ENCODE measurements around the gene IRAK2. TPM values are rescaled to one million over a fixed set of nuclear protein-coding genes. Genes with fewer than 3 reads are reported as not detected.

IRAK2 gene
- polyA plus RNA-seq, 2 of the 4 experiments (the other 2 are of a cell fraction): 7.9 to 12.5 TPM

DNA sequence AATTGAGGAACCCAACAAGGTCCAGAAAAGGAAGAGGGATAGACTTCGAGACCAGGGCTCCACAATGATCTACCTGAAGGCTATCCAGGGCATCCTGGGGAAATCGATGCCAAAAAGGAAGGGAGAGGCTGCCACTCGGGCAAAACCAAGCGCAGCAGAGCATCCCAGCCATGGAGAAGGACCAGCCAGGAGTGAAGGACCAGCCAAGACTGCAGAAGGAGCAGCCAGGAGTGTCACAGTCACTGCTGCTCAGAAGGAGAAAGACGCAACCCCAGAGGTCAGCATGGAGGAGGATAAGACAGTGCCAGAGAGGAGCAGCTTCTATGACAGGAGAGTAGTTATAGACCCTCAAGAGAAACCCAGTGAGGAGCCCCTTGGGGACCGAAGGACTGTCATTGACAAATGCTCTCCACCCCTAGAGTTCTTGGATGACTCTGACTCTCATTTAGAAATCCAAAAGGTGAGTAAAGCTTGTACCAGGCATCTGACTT, 95.5 kb downstream of the IRAK2 start:
- H3K9me3 ChIP-seq: no peaks in the 10 kb centered on the region
- POLR2A ChIA-PET: no interaction called here
- no peak overlapping the region for H3K4me2 ChIP-seq
- WGBS (ENCODE audit: missing lambda C conversion rate): 90% methylated on average over 6 of the region's 6 CpGs
- no peak overlapping the region for H3K4me3 ChIP-seq
- FAIRE-seq (no peak), ATAC-seq (no peak), DNase-seq (ENCODE audit: low read depth in 1 of 2, low spot score in 1 of 2) (no peak)
- no peaks in the 10 kb centered on the region for H3K4me1 ChIP-seq
- TF ChIP-seq CBX2 (IDR thresholded peaks at IDR 0.05; ENCODE audit: borderline replicate concordance, low read depth) (no peak), BCL3 (IDR thresholded peaks at IDR 0.05) (no peak), CTCF (IDR thresholded peaks at IDR 0.05) (no peak), HDAC2 (IDR thresholded peaks at IDR 0.05) (no peak), CHD2 (IDR thresholded peaks at IDR 0.05; ENCODE audit: low read length, partially characterized antibody) (no peak), ZNF302 (CRISPR knock-in tag; IDR thresholded peaks at IDR 0.05) (no peak), CEBPB (IDR thresholded peaks at IDR 0.05) (no peak), JUNB (IDR thresholded peaks at IDR 0.05) (no peak)
- TF ChIP-seq, protein P1, sequence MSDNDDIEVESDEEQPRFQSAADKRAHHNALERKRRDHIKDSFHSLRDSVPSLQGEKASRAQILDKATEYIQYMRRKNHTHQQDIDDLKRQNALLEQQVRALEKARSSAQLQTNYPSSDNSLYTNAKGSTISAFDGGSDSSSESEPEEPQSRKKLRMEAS (IDR thresholded peaks at IDR 0.05): no peak
- H3K27ac ChIP-seq: no peak overlapping the region
- CTCF ChIA-PET: interaction anchor here (1.0 to 3.0 kb wide), 7 partner anchors 9 to 96 kb away, joined by 3 to 9 read pairs (median 5); no protein-coding TSS in a partner anchor

GRCh38 chr3:10262027-10262426, 97.3 kb downstream of the IRAK2 start:
- ChIA-PET POLR2A (no interaction called here), CTCF (interaction anchor here (0.8 to 3.8 kb wide), 9 partner anchors 8 to 134 kb away, joined by 3 to 14 read pairs (median 5); partner anchors contain the start of gene TATDN2)
- no peak for ATAC-seq
- no peak for FAIRE-seq
- Histone ChIP-seq H3K4me2 (no peak overlapping the region), H3K9me3 (no peaks in the 10 kb centered on the region), H3K4me3 (no peak overlapping the region), H3K4me1 (0 out of 3 replicates have a peak, but pooled peaks cover 3% of the 10 kb centered on the region), H3K27ac (no peak overlapping the region)
- 81% methylated on average over 4 of the region's 4 CpGs for WGBS (ENCODE audit: missing lambda C conversion rate)
- DNase-seq (ENCODE audit: low read depth in 1 of 2, low spot score in 1 of 2): no peak
- TF ChIP-seq CBX2 (IDR thresholded peaks at IDR 0.05; ENCODE audit: borderline replicate concordance, low read depth): no peak
- no peak for TF ChIP-seq ZC3H11A (IDR thresholded peaks at IDR 0.05)
- TF ChIP-seq FOSB (CRISPR knock-in tag; IDR thresholded peaks at IDR 0.05): no peak
- no peak for TF ChIP-seq ESRRA (IDR thresholded peaks at IDR 0.05; ENCODE audit: borderline replicate concordance, low read length)
- no peak for TF ChIP-seq POLR2AphosphoS2 (conservative IDR thresholded peaks at IDR 0.05; ENCODE audit: low read length)
- TF ChIP-seq JUN (IDR thresholded peaks at IDR 0.05): no peak
- no peak for TF ChIP-seq CHD2 (IDR thresholded peaks at IDR 0.05; ENCODE audit: low read length, partially characterized antibody)
- TF ChIP-seq ZNF302 (CRISPR knock-in tag; IDR thresholded peaks at IDR 0.05): no peak
- TF ChIP-seq CTCF (IDR thresholded peaks at IDR 0.05): no peak

GRCh38 chr3:10263646-10264363, 99.1 kb downstream of the IRAK2 start:
- POLR2A ChIA-PET: interaction anchor here (1.1 kb wide), 1 partner anchor 27 kb away, joined by 3 read pairs; no protein-coding TSS in a partner anchor
- no peaks in the 10 kb centered on the region for H3K9me3 ChIP-seq
- no peak overlapping the region for H3K4me3 ChIP-seq
- no peak overlapping the region for H3K27ac ChIP-seq
- DNase-seq (ENCODE audit: low read depth in 1 of 2, low spot score in 1 of 2) (peak; percentile 58 to 79), ATAC-seq (peak; percentile 98 to 99), FAIRE-seq (no peak)
- 0 out of 3 replicates have a peak, but pooled peaks cover 3% of the 10 kb centered on the region for H3K4me1 ChIP-seq
- WGBS (ENCODE audit: missing lambda C conversion rate): 66% methylated on average over 12 of the region's 12 CpGs
- CTCF ChIA-PET: interaction anchor here (0.6 to 3.8 kb wide), 22 partner anchors 8 to 475 kb away, joined by 3 to 14 read pairs (median 4); no protein-coding TSS in a partner anchor
- TF ChIP-seq, protein P2, sequence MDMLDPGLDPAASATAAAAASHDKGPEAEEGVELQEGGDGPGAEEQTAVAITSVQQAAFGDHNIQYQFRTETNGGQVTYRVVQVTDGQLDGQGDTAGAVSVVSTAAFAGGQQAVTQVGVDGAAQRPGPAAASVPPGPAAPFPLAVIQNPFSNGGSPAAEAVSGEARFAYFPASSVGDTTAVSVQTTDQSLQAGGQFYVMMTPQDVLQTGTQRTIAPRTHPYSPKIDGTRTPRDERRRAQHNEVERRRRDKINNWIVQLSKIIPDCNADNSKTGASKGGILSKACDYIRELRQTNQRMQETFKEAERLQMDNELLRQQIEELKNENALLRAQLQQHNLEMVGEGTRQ (IDR thresholded peaks at IDR 0.05): no peak
- TF ChIP-seq RAD21 (conservative IDR thresholded peaks at IDR 0.05 in 1 of 2, IDR thresholded peaks at IDR 0.05 in 1 of 2) (0 out of 5 replicates have a peak, but pooled peaks of 1 of the 2 experiments have one; percentile 20), CTCF (IDR thresholded peaks at IDR 0.05) (peak; percentile 3; the same call in 2 of the 3 replicates)
- H3K4me2 ChIP-seq: no peak overlapping the region

Data from A549 (cell line).